Calu3 (cell line): ENCODE results near the gene CTDP1. TPM values are rescaled to one million over a fixed set of nuclear protein-coding genes. Genes with fewer than 3 reads are reported as not detected.

Experiments used
- BruUV-seq: library from RNA; stranded (reverse); fragments of 400-500 nt; replicated peaks from 2 replicates; lab custom pipeline; 2021; lab: Mats Ljungman, UMichigan
- CTCF ChIA-PET: fragments of 300-600 bp; sonication (Branson Sonifier 250); formaldehyde crosslinking; loops from one replicate; lab custom pipeline; 2022; ENCODE audit warnings: antibody characterized with exemption; lab: Charles Lee
- DNase-seq: peaks from one replicate; pipeline ENCODE4 v3.0.0; 2022
- H3K27ac Mint-ChIP-seq: one replicate; pipeline ENCODE4 v1.8.0; 2022; ENCODE audit warnings: mixed read lengths; ENCODE audit not compliant: unreplicated experiment
- H3K27me3 Mint-ChIP-seq: one replicate; pipeline ENCODE4 v1.8.0; 2022; ENCODE audit warnings: mixed read lengths; ENCODE audit not compliant: unreplicated experiment
- H3K36me3 Mint-ChIP-seq: one replicate; pipeline ENCODE4 v1.8.0; 2022; ENCODE audit warnings: mild to moderate bottlenecking, moderate library complexity, mixed read lengths; ENCODE audit not compliant: insufficient read depth, unreplicated experiment
- H3K4me1 Mint-ChIP-seq: one replicate; pipeline ENCODE4 v1.8.0; 2022; ENCODE audit warnings: mild to moderate bottlenecking, low read depth, mixed read lengths; ENCODE audit not compliant: unreplicated experiment
- H3K4me3 Mint-ChIP-seq: one replicate; pipeline ENCODE4 v1.8.0; 2022; ENCODE audit warnings: mild to moderate bottlenecking, low read depth, moderate library complexity, mixed read lengths; ENCODE audit not compliant: unreplicated experiment
- H3K9me3 Mint-ChIP-seq: one replicate; pipeline ENCODE4 v1.8.0; 2022; ENCODE audit warnings: low read depth, mixed read lengths; ENCODE audit not compliant: unreplicated experiment
- intact Hi-C: fragments of 100-400 bp; cut with micrococcal nuclease; formaldehyde crosslinking; loops from one replicate; pipeline ENCODE4 v1.10.0; 2022; ENCODE audit not compliant: unreplicated experiment
- total RNA-seq: library from RNA; stranded (reverse); gene quantifications from 2 replicates; pipeline ENCODE4 v1.2.3, GENCODE V29; 2022
- TF ChIP-seq, protein P1 (sequence below): fragments of 200-600 bp; IDR thresholded peaks from one replicate; pipeline ENCODE4 v1.8.0; 2022; ENCODE audit warnings: antibody characterized with exemption; ENCODE audit not compliant: unreplicated experiment

The CTDP1 gene
- total RNA-seq, 1 experiment from 2014 or later, result 15.6 TPM

- Mint-ChIP-seq H3K4me1 (no peaks in the 10 kb centered on the region), H3K9me3 (peaks cover 7% of the 10 kb centered on the region), H3K4me3 (no peak overlapping the region), H3K27me3 (no peaks in the 10 kb centered on the region), H3K36me3 (peaks cover 45% of the 10 kb centered on the region), H3K27ac (no peak overlapping the region)
- TF ChIP-seq, protein P1, sequence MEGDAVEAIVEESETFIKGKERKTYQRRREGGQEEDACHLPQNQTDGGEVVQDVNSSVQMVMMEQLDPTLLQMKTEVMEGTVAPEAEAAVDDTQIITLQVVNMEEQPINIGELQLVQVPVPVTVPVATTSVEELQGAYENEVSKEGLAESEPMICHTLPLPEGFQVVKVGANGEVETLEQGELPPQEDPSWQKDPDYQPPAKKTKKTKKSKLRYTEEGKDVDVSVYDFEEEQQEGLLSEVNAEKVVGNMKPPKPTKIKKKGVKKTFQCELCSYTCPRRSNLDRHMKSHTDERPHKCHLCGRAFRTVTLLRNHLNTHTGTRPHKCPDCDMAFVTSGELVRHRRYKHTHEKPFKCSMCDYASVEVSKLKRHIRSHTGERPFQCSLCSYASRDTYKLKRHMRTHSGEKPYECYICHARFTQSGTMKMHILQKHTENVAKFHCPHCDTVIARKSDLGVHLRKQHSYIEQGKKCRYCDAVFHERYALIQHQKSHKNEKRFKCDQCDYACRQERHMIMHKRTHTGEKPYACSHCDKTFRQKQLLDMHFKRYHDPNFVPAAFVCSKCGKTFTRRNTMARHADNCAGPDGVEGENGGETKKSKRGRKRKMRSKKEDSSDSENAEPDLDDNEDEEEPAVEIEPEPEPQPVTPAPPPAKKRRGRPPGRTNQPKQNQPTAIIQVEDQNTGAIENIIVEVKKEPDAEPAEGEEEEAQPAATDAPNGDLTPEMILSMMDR, result no peak
- CTCF ChIA-PET, result no interaction called here
- intact Hi-C loops, result no loop called here
- no TSS peak for BruUV-seq
- DNase-seq, result no peak
Observed at GRCh38 chr18:79736230-79736629, 56.6 kb downstream of the CTDP1 start.

- Mint-ChIP-seq H3K9me3 (peaks cover 9% of the 10 kb centered on the region), H3K27me3 (no peaks in the 10 kb centered on the region), H3K27ac (no peak overlapping the region), H3K4me3 (no peak overlapping the region), H3K4me1 (no peaks in the 10 kb centered on the region), H3K36me3 (peaks cover 40% of the 10 kb centered on the region)
- TF ChIP-seq, protein P1, result no peak
- CTCF ChIA-PET, result no interaction called here
- no peak for DNase-seq
- intact Hi-C loops, result no loop called here
- no TSS peak for BruUV-seq
Observed at GRCh38 chr18:79736846-79737245, 57.2 kb downstream of the CTDP1 start.

- Mint-ChIP-seq H3K4me3 (no peak overlapping the region), H3K27ac (no peak overlapping the region), H3K4me1 (no peaks in the 10 kb centered on the region), H3K36me3 (peaks cover 44% of the 10 kb centered on the region), H3K27me3 (no peaks in the 10 kb centered on the region), H3K9me3 (peaks cover 13% of the 10 kb centered on the region)
- CTCF ChIA-PET, result no interaction called here
- TF ChIP-seq, protein P1, result no peak
- no TSS peak for BruUV-seq
- DNase-seq, result no peak
- intact Hi-C loops, result no loop called here
Observed at GRCh38 chr18:79737426-79737825, 57.8 kb downstream of the CTDP1 start.

GRCh38 chr18:79738041-79738461 lies 58.4 kb downstream of the CTDP1 start:
- H3K27me3 Mint-ChIP-seq, result no peaks in the 10 kb centered on the region
- TF ChIP-seq, protein P1, result no peak
- no TSS peak for BruUV-seq
- no peak overlapping the region for H3K4me3 Mint-ChIP-seq
- no peaks in the 10 kb centered on the region for H3K4me1 Mint-ChIP-seq
- CTCF ChIA-PET, result no interaction called here
- H3K36me3 Mint-ChIP-seq, result peaks cover 44% of the 10 kb centered on the region
- no peak for DNase-seq
- H3K27ac Mint-ChIP-seq, result no peak overlapping the region
- intact Hi-C loops, result no loop called here
- H3K9me3 Mint-ChIP-seq, result peaks cover 13% of the 10 kb centered on the region
